ENCODE measurements around the gene TLR5. TPM values are rescaled to one million over a fixed set of nuclear protein-coding genes. Genes with fewer than 3 reads are reported as not detected.

TLR5 gene, protein sequence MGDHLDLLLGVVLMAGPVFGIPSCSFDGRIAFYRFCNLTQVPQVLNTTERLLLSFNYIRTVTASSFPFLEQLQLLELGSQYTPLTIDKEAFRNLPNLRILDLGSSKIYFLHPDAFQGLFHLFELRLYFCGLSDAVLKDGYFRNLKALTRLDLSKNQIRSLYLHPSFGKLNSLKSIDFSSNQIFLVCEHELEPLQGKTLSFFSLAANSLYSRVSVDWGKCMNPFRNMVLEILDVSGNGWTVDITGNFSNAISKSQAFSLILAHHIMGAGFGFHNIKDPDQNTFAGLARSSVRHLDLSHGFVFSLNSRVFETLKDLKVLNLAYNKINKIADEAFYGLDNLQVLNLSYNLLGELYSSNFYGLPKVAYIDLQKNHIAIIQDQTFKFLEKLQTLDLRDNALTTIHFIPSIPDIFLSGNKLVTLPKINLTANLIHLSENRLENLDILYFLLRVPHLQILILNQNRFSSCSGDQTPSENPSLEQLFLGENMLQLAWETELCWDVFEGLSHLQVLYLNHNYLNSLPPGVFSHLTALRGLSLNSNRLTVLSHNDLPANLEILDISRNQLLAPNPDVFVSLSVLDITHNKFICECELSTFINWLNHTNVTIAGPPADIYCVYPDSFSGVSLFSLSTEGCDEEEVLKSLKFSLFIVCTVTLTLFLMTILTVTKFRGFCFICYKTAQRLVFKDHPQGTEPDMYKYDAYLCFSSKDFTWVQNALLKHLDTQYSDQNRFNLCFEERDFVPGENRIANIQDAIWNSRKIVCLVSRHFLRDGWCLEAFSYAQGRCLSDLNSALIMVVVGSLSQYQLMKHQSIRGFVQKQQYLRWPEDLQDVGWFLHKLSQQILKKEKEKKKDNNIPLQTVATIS
- under 1 TPM; 0.24 to 0.41 (median 0.33) TPM for total RNA-seq
- 2.1 TPM for total RNA-seq (2013)

- TF ChIP-seq CTCF (IDR thresholded peaks at IDR 0.05) = peak; percentile 64
- Mint-ChIP-seq H3K36me3 (peaks cover 6% of the 10 kb centered on the region), H3K4me3 (peak within 1 kb of the TSS; percentile 69), H3K9me3 (no peaks in the 10 kb centered on the region), H3K27me3 (ENCODE audit: low read depth in 2 of 2) (peaks cover 19 to 23% of the 10 kb centered on the region in 2 donors), H3K4me1 (peaks cover 10 to 17% of the 10 kb centered on the region in 2 donors), H3K27ac (peak within 1 kb of the TSS in 1 of 2 donors; percentile 80)
- H3K4me1 ChIP-seq (ENCODE audit: control insufficient read depth, insufficient read depth, low read length) = peaks cover 23% of the 10 kb centered on the region
- ATAC-seq = peak; percentile 90 to 92 (median 91)
- no peaks in the 10 kb centered on the region for H3K36me3 ChIP-seq (ENCODE audit: control insufficient read depth, insufficient read depth, low read length)
- WGBS (ENCODE audit: insufficient coverage) = 8% methylated on average over 63 of the region's 63 CpGs
- H3K9me3 ChIP-seq (ENCODE audit: control insufficient read depth, insufficient read depth, low read length) = no peaks in the 10 kb centered on the region
- H3K27me3 ChIP-seq (ENCODE audit: control insufficient read depth, insufficient read depth, low read length) = no peaks in the 10 kb centered on the region
- DNase-seq = peak; percentile 86 to 93
- no peak within 1 kb of the TSS for H3K27ac ChIP-seq (ENCODE audit: low read length)
- intact Hi-C loops (cut with micrococcal nuclease) = no loop called here
- peak within 1 kb of the TSS; percentile 42 for H3K4me3 ChIP-seq (ENCODE audit: low read length)
These were observed at the start of gene TLR5 for GRCh38 chr1:223142795-223143536. TSS of gene TLR5 (minus strand) at chr1:223143248. CDS start at chr1:223113031, 30,217 bp downstream.

DNA sequence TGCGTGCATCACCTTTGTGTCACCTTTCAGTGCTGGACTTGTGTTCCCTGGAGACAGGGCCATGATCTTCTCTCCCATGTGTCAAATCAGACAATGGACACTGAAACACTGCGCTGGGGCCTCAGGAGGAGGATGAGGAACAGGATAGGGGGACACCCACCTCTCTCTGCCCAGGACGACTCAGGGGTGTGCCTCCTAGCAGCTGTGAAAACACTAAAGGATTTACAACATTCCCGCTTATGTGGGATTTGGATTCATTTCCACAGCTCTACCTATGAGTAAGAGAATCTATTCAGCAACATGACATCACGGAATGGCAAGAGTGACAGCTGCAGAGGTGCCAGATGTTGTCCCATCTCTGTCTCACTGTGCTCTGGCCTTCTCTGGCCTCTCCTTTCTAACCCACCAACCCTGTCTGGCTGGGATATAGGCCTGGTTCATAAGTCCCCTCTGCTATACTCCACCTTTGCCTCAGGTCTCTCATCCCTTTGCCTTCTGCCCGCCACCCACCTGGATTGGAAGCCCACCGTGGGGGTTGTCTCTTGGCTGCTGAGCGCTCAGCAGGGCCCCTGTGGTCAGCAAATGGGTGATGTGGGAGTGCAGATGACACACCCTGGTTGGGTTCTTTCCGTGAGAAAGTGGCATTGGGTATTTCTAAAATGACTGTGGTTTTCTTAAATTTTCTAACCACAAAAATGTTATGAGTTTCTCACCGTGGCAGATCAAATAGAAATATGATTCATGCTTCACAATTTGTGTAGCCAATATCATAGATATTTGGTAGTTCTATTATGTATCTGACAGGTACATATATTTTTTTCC is 47.1 kb upstream of the TLR5 start:
- Mint-ChIP-seq H3K4me1 (peaks cover 35 to 38% of the 10 kb centered on the region in 2 donors), H3K9me3 (no peaks in the 10 kb centered on the region), H3K27ac (peak overlapping the region; percentile 86 to 89), H3K4me3 (peak overlapping the region; percentile 75), H3K36me3 (no peaks in the 10 kb centered on the region), H3K27me3 (ENCODE audit: low read depth in 2 of 2) (peaks cover 3 to 9% of the 10 kb centered on the region in 2 donors)
- DNase-seq (peak; percentile 39 to 76), ATAC-seq (peak; percentile 67 to 91 (median 84))
- 42% methylated on average over 8 of the region's 10 CpGs for WGBS (ENCODE audit: insufficient coverage)
- Histone ChIP-seq H3K27ac (ENCODE audit: low read length) (peak overlapping the region; percentile 44), H3K4me3 (ENCODE audit: low read length) (no peak overlapping the region), H3K4me1 (ENCODE audit: control insufficient read depth, insufficient read depth, low read length) (peaks cover 21% of the 10 kb centered on the region), H3K27me3 (ENCODE audit: control insufficient read depth, insufficient read depth, low read length) (no peaks in the 10 kb centered on the region), H3K9me3 (ENCODE audit: control insufficient read depth, insufficient read depth, low read length) (no peaks in the 10 kb centered on the region), H3K36me3 (ENCODE audit: control insufficient read depth, insufficient read depth, low read length) (no peaks in the 10 kb centered on the region)
- no peak for TF ChIP-seq CTCF (IDR thresholded peaks at IDR 0.05)
- intact Hi-C loops (cut with micrococcal nuclease) = no loop called here

GRCh38 chr1:223189525-223189902 is 46.5 kb upstream of the TLR5 start:
- no peak overlapping the region for H3K4me3 ChIP-seq (ENCODE audit: low read length)
- 78% methylated on average over 4 of the region's 4 CpGs for WGBS (ENCODE audit: insufficient coverage)
- Mint-ChIP-seq H3K4me1 (peaks cover 31 to 34% of the 10 kb centered on the region in 2 donors), H3K27me3 (ENCODE audit: low read depth in 2 of 2) (peaks cover 3 to 9% of the 10 kb centered on the region in 2 donors), H3K36me3 (no peaks in the 10 kb centered on the region), H3K9me3 (no peaks in the 10 kb centered on the region), H3K4me3 (no peak overlapping the region), H3K27ac (peak overlapping the region; percentile 86 to 89)
- ATAC-seq (no peak), DNase-seq (no peak)
- no peaks in the 10 kb centered on the region for H3K27me3 ChIP-seq (ENCODE audit: control insufficient read depth, insufficient read depth, low read length)
- no peaks in the 10 kb centered on the region for H3K36me3 ChIP-seq (ENCODE audit: control insufficient read depth, insufficient read depth, low read length)
- peaks cover 21% of the 10 kb centered on the region for H3K4me1 ChIP-seq (ENCODE audit: control insufficient read depth, insufficient read depth, low read length)
- no peak overlapping the region for H3K27ac ChIP-seq (ENCODE audit: low read length)
- no peaks in the 10 kb centered on the region for H3K9me3 ChIP-seq (ENCODE audit: control insufficient read depth, insufficient read depth, low read length)
- intact Hi-C loops (cut with micrococcal nuclease) = no loop called here
- TF ChIP-seq CTCF (IDR thresholded peaks at IDR 0.05) = no peak

Data from natural killer cell (primary cell).